GM12878 (cell line): ENCODE data around the gene NUDT5. TPM values are rescaled to one million over a fixed set of nuclear protein-coding genes. Genes with fewer than 3 reads are reported as not detected.

Experiments used
- ATAC-seq: fragments of 200-7000 bp; cut with Tn5 transposase; 3 replicates; pipeline ENCODE4 v1.9.1; 2020; ENCODE audit warnings: mild to moderate bottlenecking, moderate library complexity
- BruUV-seq: library from RNA; stranded (reverse); fragments of 400-500 nt; replicated peaks from 2 replicates; lab custom pipeline; 2021; lab: Mats Ljungman, UMichigan
- CTCF ChIA-PET: fragments of 300-600 bp; sonication (Branson Sonifier 250); formaldehyde crosslinking; extraction: SDS; loops from one replicate; lab custom pipeline; 2021; ENCODE audit warnings: inconsistent platforms; lab: Yijun Ruan, JAX
- POLR2A ChIA-PET: fragments of 350-600 bp; formaldehyde crosslinking; extraction: SDS; loops from one replicate; lab custom pipeline; 2021; ENCODE audit warnings: inconsistent platforms; lab: Charles Lee
- RAD21 ChIA-PET: fragments of 300-600 bp; sonication (Branson Sonifier 250); formaldehyde crosslinking; loops from one replicate; lab custom pipeline; 2023; ENCODE audit warnings: antibody characterized with exemption; ENCODE audit not compliant: unreplicated experiment; lab: Charles Lee
- SMC1A ChIA-PET: fragments of 300-600 bp; sonication (Branson Sonifier 250); formaldehyde crosslinking; loops from one replicate; lab custom pipeline; 2023; ENCODE audit not compliant: unreplicated experiment, uncharacterized antibody; lab: Charles Lee
- DNase-seq: peaks from one replicate; pipeline ENCODE4 v3.0.0-alpha.2; 2011; ENCODE audit warnings: low read depth, low spot score
- FAIRE-seq: peaks from 3 replicates; lab custom pipeline; 2011; peaks lifted over from hg19 to GRCh38; lab: Jason Lieb, UNC
- H2AFZ ChIP-seq: 2 replicates; pipeline ENCODE4 v1.6.0; 2011; ENCODE audit warnings: low read depth, low read length, control low read depth; ENCODE audit not compliant: control insufficient read depth
- H3K27ac ChIP-seq: 2 replicates; pipeline ENCODE4 v1.5.1; 2011; ENCODE audit warnings: control low read depth; ENCODE audit not compliant: control insufficient read depth, insufficient read depth
- H3K27me3 ChIP-seq, 2 experiments: replicated peaks in 1 of 2; 2 replicates each; pipeline versions ENCODE4 v1.6.0 to v1.6.1; 2011; ENCODE audit warnings: low read length in 1 of 2; ENCODE audit not compliant: control insufficient read depth in 2 of 2, insufficient read depth in 2 of 2
- H3K36me3 ChIP-seq, 2 experiments: 2 replicates each; pipeline ENCODE4 v1.5.1; 2011; ENCODE audit warnings: low read length in 1 of 2; ENCODE audit not compliant: control insufficient read depth in 2 of 2, insufficient read depth in 2 of 2
- H3K4me1 ChIP-seq: 2 replicates; pipeline ENCODE4 v1.6.1; 2011; ENCODE audit warnings: mild to moderate bottlenecking, low read length, moderate library complexity, mixed read lengths; ENCODE audit not compliant: control insufficient read depth, insufficient read depth
- H3K4me2 ChIP-seq: 2 replicates; pipeline ENCODE4 v1.6.0; 2011; ENCODE audit warnings: control low read depth; ENCODE audit not compliant: control insufficient read depth, insufficient read depth
- H3K4me3 ChIP-seq: fragments of 200-600 bp; sonication (generic); 2 replicates; pipeline ENCODE4 v1.5.1; 2016
- H3K79me2 ChIP-seq: 2 replicates; pipeline ENCODE4 v1.6.0; 2011; ENCODE audit warnings: low read length; ENCODE audit not compliant: control insufficient read depth, insufficient read depth
- H3K9ac ChIP-seq: 2 replicates; pipeline ENCODE4 v1.8.0; 2011; ENCODE audit warnings: low read length, control low read depth, mixed read lengths; ENCODE audit not compliant: control insufficient read depth, insufficient read depth
- H3K9me3 ChIP-seq: replicated peaks from 3 replicates; pipeline ENCODE4 v1.5.1; 2011; ENCODE audit warnings: mild to moderate bottlenecking, low read length; ENCODE audit not compliant: control insufficient read depth, insufficient read depth
- H4K20me1 ChIP-seq: 2 replicates; pipeline ENCODE4 v1.6.0; 2011; ENCODE audit not compliant: control insufficient read depth, insufficient read depth
- FOS ChIP-seq: IDR thresholded peaks from 3 replicates; pipeline ENCODE4 v1.6.1; 2011; ENCODE audit warnings: borderline replicate concordance; ENCODE audit not compliant: insufficient read length; ENCODE audit errors: extremely low read depth
- RUNX3 ChIP-seq: IDR thresholded peaks from 2 replicates; pipeline ENCODE4 v1.6.1; 2012; ENCODE audit warnings: low read length, inconsistent platforms
- WGBS: methylation state at CpG from one replicate; pipeline ENCODE4 v1.1.6; 2016; ENCODE audit warnings: low lambda C conversion rate; ENCODE audit not compliant: insufficient replicate concordance, insufficient coverage; ENCODE audit errors: missing lambda C conversion rate; 5-methylcytosine and 5-hydroxymethylcytosine counted together
- in situ Hi-C: fragments of 300-500 bp; cut with MboI; formaldehyde crosslinking; loops from 9 replicates; pipeline ENCODE4 v1.14.3; 2018; ENCODE audit warnings: mixed read lengths
- intact Hi-C: fragments of 100-400 bp; cut with micrococcal nuclease; formaldehyde crosslinking; loops from one replicate; pipeline ENCODE4 v1.14.2; 2022; ENCODE audit not compliant: unreplicated experiment
- polyA plus RNA-seq, 11 experiments: library from polyadenylated mRNA; depleted of rRNA in 4 of 11; unstranded in 6 of 11; stranded (reverse) in 5 of 11; fragments of >200 nt; fragmentation: Nextera tagmentation in 4 of 11; fragmentation: Illumina TruSeq in 1 of 11; extraction: Ambion mirVana in 4 of 11; extraction: Trizol in 1 of 11; gene quantifications; 1 replicate in 1 of 11; 2 replicates in 10 of 11; pipeline versions ENCODE4 v1.2.1 to v1.2.3, GENCODE V29; 2011 to 2016; ENCODE audit warnings: inconsistent platforms in 2 of 11, missing spikeins in 2 of 11, low read depth in 1 of 11
- total RNA-seq, 4 experiments: library from RNA; depleted of rRNA in 3 of 4; stranded (reverse); fragments of >200 nt in 3 of 4; fragmentation: Illumina TruSeq in 1 of 4; extraction: Trizol in 1 of 4; gene quantifications; 2 replicates each; pipeline versions ENCODE4 v1.2.1 to v1.2.3, GENCODE V29; 2013 to 2021
- TF ChIP-seq, protein P1 (sequence below): fragments of 450-650 bp; formaldehyde crosslinking; IDR thresholded peaks from 2 replicates; pipeline ENCODE4 v1.4.0; 2020; ENCODE audit warnings: mild to moderate bottlenecking, moderate library complexity
- TF ChIP-seq, protein P2 (sequence below): fragments of 450-650 bp; IDR thresholded peaks from 2 replicates; pipeline ENCODE4 v1.6.1; 2016; ENCODE audit warnings: mild to moderate bottlenecking
- TF ChIP-seq, protein P3 (sequence below): fragments of 450-650 bp; IDR thresholded peaks from 2 replicates; pipeline ENCODE4 v1.6.1; 2014; ENCODE audit warnings: mild to moderate bottlenecking

NUDT5 gene
- total and polyA plus RNA-seq, 10 of the 15 experiments (the other 5 are each of a cell fraction or from before 2014, with no cell fraction given), result 74.1 to 345 (median 153) TPM

DNA sequence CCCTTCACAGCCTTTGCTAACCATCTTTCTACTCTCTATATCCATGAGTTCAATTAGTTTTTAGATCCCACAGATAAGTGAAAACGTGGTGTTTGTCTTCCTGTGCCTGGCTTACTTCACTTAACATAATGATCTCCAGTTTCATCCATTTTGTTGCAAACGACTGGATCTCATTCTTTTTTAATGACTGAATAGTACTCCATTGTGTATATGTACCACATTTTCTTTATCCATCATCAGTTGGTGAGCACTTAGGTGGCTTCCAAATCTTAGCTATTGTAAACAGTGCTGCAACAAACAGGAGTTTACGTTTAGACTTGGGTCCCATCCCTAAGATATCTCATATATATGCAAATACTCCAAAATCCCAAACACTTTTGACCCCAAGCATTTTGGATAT lies 9.4 kb upstream of the NUDT5 start (continued):
- TF ChIP-seq, protein P1, sequence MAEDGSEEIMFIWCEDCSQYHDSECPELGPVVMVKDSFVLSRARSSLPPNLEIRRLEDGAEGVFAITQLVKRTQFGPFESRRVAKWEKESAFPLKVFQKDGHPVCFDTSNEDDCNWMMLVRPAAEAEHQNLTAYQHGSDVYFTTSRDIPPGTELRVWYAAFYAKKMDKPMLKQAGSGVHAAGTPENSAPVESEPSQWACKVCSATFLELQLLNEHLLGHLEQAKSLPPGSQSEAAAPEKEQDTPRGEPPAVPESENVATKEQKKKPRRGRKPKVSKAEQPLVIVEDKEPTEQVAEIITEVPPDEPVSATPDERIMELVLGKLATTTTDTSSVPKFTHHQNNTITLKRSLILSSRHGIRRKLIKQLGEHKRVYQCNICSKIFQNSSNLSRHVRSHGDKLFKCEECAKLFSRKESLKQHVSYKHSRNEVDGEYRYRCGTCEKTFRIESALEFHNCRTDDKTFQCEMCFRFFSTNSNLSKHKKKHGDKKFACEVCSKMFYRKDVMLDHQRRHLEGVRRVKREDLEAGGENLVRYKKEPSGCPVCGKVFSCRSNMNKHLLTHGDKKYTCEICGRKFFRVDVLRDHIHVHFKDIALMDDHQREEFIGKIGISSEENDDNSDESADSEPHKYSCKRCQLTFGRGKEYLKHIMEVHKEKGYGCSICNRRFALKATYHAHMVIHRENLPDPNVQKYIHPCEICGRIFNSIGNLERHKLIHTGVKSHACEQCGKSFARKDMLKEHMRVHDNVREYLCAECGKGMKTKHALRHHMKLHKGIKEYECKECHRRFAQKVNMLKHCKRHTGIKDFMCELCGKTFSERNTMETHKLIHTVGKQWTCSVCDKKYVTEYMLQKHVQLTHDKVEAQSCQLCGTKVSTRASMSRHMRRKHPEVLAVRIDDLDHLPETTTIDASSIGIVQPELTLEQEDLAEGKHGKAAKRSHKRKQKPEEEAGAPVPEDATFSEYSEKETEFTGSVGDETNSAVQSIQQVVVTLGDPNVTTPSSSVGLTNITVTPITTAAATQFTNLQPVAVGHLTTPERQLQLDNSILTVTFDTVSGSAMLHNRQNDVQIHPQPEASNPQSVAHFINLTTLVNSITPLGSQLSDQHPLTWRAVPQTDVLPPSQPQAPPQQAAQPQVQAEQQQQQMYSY (CRISPR knock-in tag), result no peak
- no peak for TF ChIP-seq FOS
- TF ChIP-seq, protein P2, sequence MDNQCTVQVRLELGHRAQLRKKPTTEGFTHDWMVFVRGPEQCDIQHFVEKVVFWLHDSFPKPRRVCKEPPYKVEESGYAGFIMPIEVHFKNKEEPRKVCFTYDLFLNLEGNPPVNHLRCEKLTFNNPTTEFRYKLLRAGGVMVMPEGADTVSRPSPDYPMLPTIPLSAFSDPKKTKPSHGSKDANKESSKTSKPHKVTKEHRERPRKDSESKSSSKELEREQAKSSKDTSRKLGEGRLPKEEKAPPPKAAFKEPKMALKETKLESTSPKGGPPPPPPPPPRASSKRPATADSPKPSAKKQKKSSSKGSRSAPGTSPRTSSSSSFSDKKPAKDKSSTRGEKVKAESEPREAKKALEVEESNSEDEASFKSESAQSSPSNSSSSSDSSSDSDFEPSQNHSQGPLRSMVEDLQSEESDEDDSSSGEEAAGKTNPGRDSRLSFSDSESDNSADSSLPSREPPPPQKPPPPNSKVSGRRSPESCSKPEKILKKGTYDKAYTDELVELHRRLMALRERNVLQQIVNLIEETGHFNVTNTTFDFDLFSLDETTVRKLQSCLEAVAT, result no peak

DNA sequence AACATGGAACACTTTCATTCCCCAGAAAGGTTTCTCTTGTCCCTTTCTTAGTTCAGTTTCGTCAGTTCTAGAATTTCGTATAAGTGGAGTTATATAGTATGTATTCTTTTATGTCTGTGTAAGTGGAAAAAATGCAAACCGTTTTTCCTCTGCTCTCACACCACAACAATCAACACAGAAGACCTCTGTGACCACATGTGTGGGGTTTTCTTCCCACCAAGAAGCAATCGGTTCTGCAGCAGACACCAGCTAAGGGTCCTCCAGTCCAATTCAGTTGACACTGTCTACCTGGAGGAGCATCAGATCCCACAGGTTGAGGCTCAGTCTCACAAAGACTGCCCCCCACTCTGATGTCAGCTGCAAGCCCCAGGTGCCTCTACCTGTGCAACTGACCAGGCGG lies 6.5 kb upstream of the NUDT5 start:
- WGBS, result 79% methylated on average over 5 of the region's 5 CpGs

More for the DNA sequence above, 6.5 kb upstream of the NUDT5 start:
- in situ Hi-C loops, result no loop called here
- Histone ChIP-seq H3K4me1 (peaks cover 7% of the 10 kb centered on the region; the same call in 1 of the 2 replicates), H3K36me3 (peaks cover 0 to 33% of the 10 kb centered on the region in 2 experiments), H3K4me3 (no peak overlapping the region), H3K27me3 (no peaks in the 10 kb centered on the region), H3K79me2 (peaks cover 71% of the 10 kb centered on the region), H3K9ac (no peak overlapping the region), H3K9me3 (no peaks in the 10 kb centered on the region), H3K4me2 (no peak overlapping the region), H3K27ac (no peak overlapping the region), H4K20me1 (peaks cover 4% of the 10 kb centered on the region; the same call in 1 of the 2 replicates), H2AFZ (no peak overlapping the region)
- RAD21 ChIA-PET, result no interaction called here
- POLR2A ChIA-PET, result no interaction called here
- BruUV-seq, result TSS peak; percentile 10
- intact Hi-C loops, result no loop called here
- DNase-seq (no peak), FAIRE-seq (no peak), ATAC-seq (no peak)
- CTCF ChIA-PET, result interaction anchor here (0.6 to 7.0 kb wide), 2 partner anchors 12 to 62 kb away, joined by 3 to 53 read pairs; no protein-coding TSS in a partner anchor
- SMC1A ChIA-PET, result interaction anchor here (0.5 to 1.7 kb wide), 3 partner anchors 12 to 113 kb away, joined by 3 to 7 read pairs (median 3); no protein-coding TSS in a partner anchor
- peak; percentile 31; the same call in 1 of the 2 replicates for TF ChIP-seq RUNX3
- TF ChIP-seq, protein P3, sequence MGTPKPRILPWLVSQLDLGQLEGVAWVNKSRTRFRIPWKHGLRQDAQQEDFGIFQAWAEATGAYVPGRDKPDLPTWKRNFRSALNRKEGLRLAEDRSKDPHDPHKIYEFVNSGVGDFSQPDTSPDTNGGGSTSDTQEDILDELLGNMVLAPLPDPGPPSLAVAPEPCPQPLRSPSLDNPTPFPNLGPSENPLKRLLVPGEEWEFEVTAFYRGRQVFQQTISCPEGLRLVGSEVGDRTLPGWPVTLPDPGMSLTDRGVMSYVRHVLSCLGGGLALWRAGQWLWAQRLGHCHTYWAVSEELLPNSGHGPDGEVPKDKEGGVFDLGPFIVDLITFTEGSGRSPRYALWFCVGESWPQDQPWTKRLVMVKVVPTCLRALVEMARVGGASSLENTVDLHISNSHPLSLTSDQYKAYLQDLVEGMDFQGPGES, result no peak
